ENCODE data around the gene DIAPH2. TPM values are rescaled to one million over a fixed set of nuclear protein-coding genes. Genes with fewer than 3 reads are reported as not detected.

Gene DIAPH2
- total and polyA plus RNA-seq, 2 of the 13 experiments (the other 11 are each of a cell fraction or from before 2014, with no cell fraction given) = 2.1 to 8.5 TPM

DNA sequence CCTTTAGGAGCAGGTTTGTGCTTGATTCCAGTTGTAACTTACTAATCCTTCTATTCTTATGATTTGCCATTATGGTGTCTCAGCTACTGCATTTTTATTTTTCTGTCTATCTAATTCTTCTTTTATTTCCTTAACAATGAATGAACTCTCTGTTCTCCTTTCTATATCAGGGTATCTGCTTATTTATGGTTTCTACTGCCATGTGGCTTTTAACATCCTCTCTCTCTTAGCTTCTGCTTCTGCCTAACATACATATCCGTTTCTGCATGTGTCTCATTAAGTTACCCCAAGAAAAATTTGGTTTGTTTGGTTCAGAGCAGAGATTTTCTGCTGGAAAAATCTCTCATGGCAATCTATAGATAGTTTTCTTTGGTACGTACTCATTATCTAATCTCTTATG, 813.5 kb downstream of the DIAPH2 start:
- Histone ChIP-seq H4K20me1 (ENCODE audit: insufficient read depth, low read length) (no peaks in the 10 kb centered on the region), H3K4me2 (ENCODE audit: low read depth, low read length) (no peak overlapping the region), H3K9me3 (ENCODE audit: low read length) (no peaks in the 10 kb centered on the region), H3K36me3 (replicated peaks in 1 of 2; ENCODE audit: control insufficient read depth in 1 of 2, insufficient read depth in 2 of 2, low read length in 2 of 2) (no peaks in the 10 kb centered on the region), H3K79me2 (ENCODE audit: insufficient read depth, low read length) (no peaks in the 10 kb centered on the region), H3K4me3 (replicated peaks in 1 of 3; ENCODE audit: insufficient read depth in 1 of 3, low read depth in 2 of 3, low read length in 3 of 3) (no peak overlapping the region), H3K27me3 (ENCODE audit: control insufficient read depth in 1 of 2, insufficient read depth in 2 of 2, low read length in 2 of 2) (no peaks in the 10 kb centered on the region), H3K9ac (ENCODE audit: insufficient read depth, low read depth, low read length) (no peak overlapping the region), H3K4me1 (ENCODE audit: insufficient read depth, low read length) (no peaks in the 10 kb centered on the region), H3K27ac (ENCODE audit: extremely low read length, insufficient read depth, low read length) (no peak overlapping the region), H2AFZ (ENCODE audit: low read length) (no peak overlapping the region)
- POLR2A ChIA-PET = no interaction called here
- in situ Hi-C loops (cut with HindIII; ENCODE audit: extremely low pct_ligation_motif_present, low pct_unique_long_range_greater_than_20kb) = no loop called here
- 89% methylated on average over 2 of the region's 2 CpGs for WGBS (ENCODE audit: low lambda C conversion rate)
- DNase-seq (ENCODE audit: low spot score) = no peak
- CTCF ChIA-PET (ENCODE audit: low intra/inter-chr PET ratio, low total read pairs) = no interaction called here
- no TSS peak for BruUV-seq (replicated peaks)
- TF ChIP-seq ZNF619 (CRISPR knock-in tag; IDR thresholded peaks at IDR 0.05) (no peak), ZNF775 (CRISPR knock-in tag; IDR thresholded peaks at IDR 0.05; ENCODE audit: borderline replicate concordance) (no peak), ZNF430 (CRISPR knock-in tag; IDR thresholded peaks at IDR 0.05) (no peak)
- no peak for ATAC-seq
- intact Hi-C loops (cut with micrococcal nuclease; ENCODE audit: unreplicated experiment) = no loop called here
- no peak for FAIRE-seq

DNA sequence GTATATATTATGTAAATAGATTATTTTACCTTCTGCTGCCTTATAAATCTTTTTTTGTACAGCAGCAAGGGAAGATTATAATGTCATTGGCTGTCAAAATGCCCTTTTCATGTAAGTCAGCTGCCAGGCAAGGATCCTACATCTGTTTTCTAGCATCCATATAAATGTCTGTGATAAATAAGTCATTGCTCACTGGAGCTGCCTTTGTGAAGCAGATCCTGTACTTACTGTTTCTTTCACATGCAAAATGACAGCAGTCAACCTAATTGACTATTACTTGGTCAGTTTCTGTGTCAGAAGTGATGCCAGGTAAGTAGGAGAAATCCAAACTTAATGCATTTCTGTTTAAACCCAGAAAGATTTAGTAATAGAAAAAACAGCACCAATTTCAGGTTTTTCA, 819.8 kb downstream of the DIAPH2 start:
- Histone ChIP-seq H3K9ac (ENCODE audit: insufficient read depth, low read depth, low read length) (no peak overlapping the region), H3K4me1 (ENCODE audit: insufficient read depth, low read length) (no peaks in the 10 kb centered on the region), H3K27ac (ENCODE audit: extremely low read length, insufficient read depth, low read length) (no peak overlapping the region), H4K20me1 (ENCODE audit: insufficient read depth, low read length) (no peaks in the 10 kb centered on the region), H2AFZ (ENCODE audit: low read length) (no peak overlapping the region), H3K4me2 (ENCODE audit: low read depth, low read length) (no peak overlapping the region), H3K27me3 (ENCODE audit: control insufficient read depth in 1 of 2, insufficient read depth in 2 of 2, low read length in 2 of 2) (no peaks in the 10 kb centered on the region), H3K79me2 (ENCODE audit: insufficient read depth, low read length) (no peaks in the 10 kb centered on the region), H3K9me3 (ENCODE audit: low read length) (no peaks in the 10 kb centered on the region), H3K4me3 (replicated peaks in 1 of 3; ENCODE audit: insufficient read depth in 1 of 3, low read depth in 2 of 3, low read length in 3 of 3) (no peak overlapping the region), H3K36me3 (replicated peaks in 1 of 2; ENCODE audit: control insufficient read depth in 1 of 2, insufficient read depth in 2 of 2, low read length in 2 of 2) (no peaks in the 10 kb centered on the region)
- in situ Hi-C loops (cut with HindIII; ENCODE audit: extremely low pct_ligation_motif_present, low pct_unique_long_range_greater_than_20kb) (no loop called here), intact Hi-C loops (cut with micrococcal nuclease; ENCODE audit: unreplicated experiment) (no loop called here)
- CTCF ChIA-PET (ENCODE audit: low intra/inter-chr PET ratio, low total read pairs) = no interaction called here
- ATAC-seq = no peak
- no peak for DNase-seq (ENCODE audit: low spot score)
- POLR2A ChIA-PET = no interaction called here
- FAIRE-seq = no peak
- BruUV-seq (replicated peaks) = no TSS peak
- TF ChIP-seq ZNF234 (CRISPR knock-in tag; conservative IDR thresholded peaks at IDR 0.05) (no peak), KAT7 (CRISPR knock-in tag; IDR thresholded peaks at IDR 0.05; ENCODE audit: borderline replicate concordance) (no peak), CCDC6 (CRISPR knock-in tag; IDR thresholded peaks at IDR 0.05) (no peak), HOXA7 (CRISPR knock-in tag; IDR thresholded peaks at IDR 0.05) (no peak), HDAC6 (IDR thresholded peaks at IDR 0.05; ENCODE audit: low read depth, low read length) (no peak), CBX2 (IDR thresholded peaks at IDR 0.05; ENCODE audit: low read depth, low read length) (no peak), CBX2 (CRISPR knock-in tag; IDR thresholded peaks at IDR 0.05; ENCODE audit: low read depth) (no peak), ZNF607 (CRISPR knock-in tag; IDR thresholded peaks at IDR 0.05; ENCODE audit: borderline replicate concordance) (no peak), U2AF2 (IDR thresholded peaks at IDR 0.05; ENCODE audit: low read depth, low read length) (no peak), BRD4 (CRISPR knock-in tag; IDR thresholded peaks at IDR 0.05) (no peak)
- TF ChIP-seq, protein P1, sequence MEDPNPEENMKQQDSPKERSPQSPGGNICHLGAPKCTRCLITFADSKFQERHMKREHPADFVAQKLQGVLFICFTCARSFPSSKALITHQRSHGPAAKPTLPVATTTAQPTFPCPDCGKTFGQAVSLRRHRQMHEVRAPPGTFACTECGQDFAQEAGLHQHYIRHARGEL (CRISPR knock-in tag; IDR thresholded peaks at IDR 0.05) = no peak
- TF ChIP-seq, protein P2, sequence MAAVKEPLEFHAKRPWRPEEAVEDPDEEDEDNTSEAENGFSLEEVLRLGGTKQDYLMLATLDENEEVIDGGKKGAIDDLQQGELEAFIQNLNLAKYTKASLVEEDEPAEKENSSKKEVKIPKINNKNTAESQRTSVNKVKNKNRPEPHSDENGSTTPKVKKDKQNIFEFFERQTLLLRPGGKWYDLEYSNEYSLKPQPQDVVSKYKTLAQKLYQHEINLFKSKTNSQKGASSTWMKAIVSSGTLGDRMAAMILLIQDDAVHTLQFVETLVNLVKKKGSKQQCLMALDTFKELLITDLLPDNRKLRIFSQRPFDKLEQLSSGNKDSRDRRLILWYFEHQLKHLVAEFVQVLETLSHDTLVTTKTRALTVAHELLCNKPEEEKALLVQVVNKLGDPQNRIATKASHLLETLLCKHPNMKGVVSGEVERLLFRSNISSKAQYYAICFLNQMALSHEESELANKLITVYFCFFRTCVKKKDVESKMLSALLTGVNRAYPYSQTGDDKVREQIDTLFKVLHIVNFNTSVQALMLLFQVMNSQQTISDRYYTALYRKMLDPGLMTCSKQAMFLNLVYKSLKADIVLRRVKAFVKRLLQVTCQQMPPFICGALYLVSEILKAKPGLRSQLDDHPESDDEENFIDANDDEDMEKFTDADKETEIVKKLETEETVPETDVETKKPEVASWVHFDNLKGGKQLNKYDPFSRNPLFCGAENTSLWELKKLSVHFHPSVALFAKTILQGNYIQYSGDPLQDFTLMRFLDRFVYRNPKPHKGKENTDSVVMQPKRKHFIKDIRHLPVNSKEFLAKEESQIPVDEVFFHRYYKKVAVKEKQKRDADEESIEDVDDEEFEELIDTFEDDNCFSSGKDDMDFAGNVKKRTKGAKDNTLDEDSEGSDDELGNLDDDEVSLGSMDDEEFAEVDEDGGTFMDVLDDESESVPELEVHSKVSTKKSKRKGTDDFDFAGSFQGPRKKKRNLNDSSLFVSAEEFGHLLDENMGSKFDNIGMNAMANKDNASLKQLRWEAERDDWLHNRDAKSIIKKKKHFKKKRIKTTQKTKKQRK (IDR thresholded peaks at IDR 0.05; ENCODE audit: low read length) = no peak
- TF ChIP-seq, protein P3, sequence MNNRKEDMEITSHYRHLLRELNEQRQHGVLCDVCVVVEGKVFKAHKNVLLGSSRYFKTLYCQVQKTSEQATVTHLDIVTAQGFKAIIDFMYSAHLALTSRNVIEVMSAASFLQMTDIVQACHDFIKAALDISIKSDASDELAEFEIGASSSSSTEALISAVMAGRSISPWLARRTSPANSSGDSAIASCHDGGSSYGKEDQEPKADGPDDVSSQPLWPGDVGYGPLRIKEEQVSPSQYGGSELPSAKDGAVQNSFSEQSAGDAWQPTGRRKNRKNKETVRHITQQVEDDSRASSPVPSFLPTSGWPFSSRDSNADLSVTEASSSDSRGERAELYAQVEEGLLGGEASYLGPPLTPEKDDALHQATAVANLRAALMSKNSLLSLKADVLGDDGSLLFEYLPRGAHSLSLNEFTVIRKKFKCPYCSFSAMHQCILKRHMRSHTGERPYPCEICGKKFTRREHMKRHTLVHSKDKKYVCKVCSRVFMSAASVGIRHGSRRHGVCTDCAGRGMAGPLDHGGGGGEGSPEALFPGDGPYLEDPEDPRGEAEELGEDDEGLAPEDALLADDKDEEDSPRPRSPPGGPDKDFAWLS (CRISPR knock-in tag; IDR thresholded peaks at IDR 0.05; ENCODE audit: borderline replicate concordance) = no peak

All from HepG2 (cell line).